GM12892 (cell line): ENCODE data around the gene PEX7.

ENCODE experiments used
- POLR2A ChIP-seq: IDR thresholded peaks from 2 replicates; pipeline ENCODE4 v1.6.1; 2011; ENCODE audit warnings: low read depth, low read length, control low read depth
- TAF1 ChIP-seq: IDR thresholded peaks from 2 replicates; pipeline ENCODE4 v1.6.1; 2011; ENCODE audit warnings: low read depth, mild to moderate bottlenecking, control low read depth, low read length, borderline replicate concordance

- TF ChIP-seq POLR2A (no peak), TAF1 (no peak)
Observed at GRCh38 chr6:136779682-136780081, 42.7 kb upstream of the PEX7 start.
